GM19397 (cell line): ENCODE data around the gene ADSS2.
"Not testable (repeated sequence)": the region's sequence is repeated elsewhere in the genome, so short reads cannot be mapped to it uniquely, and the experiment has no call there.

Experiments used
- ATAC-seq: cut with Tn5 transposase; IDR thresholded peaks from one replicate; pipeline ENCODE4 v1.9.1; 2021; ENCODE audit warnings: mild to moderate bottlenecking, moderate library complexity; ENCODE audit not compliant: unreplicated experiment

The ADSS2 gene

DNA sequence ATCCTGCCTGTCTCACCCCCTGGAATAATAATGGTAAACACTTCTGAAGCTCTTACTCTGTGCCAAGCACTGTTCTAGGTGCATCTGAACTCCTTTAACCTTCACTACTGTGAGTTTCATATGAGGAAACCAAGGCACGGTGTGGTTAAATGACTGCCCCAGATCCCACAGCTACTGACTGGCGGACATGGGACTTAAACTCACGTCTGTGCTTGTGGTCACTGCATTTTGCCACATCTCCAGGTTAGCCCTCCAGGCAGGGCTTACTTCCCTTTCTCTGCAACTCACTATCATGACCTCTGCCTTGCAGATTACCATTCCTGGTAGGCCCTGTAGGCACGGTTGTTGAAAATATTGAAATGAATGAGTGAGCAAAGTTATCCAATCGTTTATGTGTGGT, 83.4 kb downstream of the ADSS2 start:
- no peak for ATAC-seq

DNA sequence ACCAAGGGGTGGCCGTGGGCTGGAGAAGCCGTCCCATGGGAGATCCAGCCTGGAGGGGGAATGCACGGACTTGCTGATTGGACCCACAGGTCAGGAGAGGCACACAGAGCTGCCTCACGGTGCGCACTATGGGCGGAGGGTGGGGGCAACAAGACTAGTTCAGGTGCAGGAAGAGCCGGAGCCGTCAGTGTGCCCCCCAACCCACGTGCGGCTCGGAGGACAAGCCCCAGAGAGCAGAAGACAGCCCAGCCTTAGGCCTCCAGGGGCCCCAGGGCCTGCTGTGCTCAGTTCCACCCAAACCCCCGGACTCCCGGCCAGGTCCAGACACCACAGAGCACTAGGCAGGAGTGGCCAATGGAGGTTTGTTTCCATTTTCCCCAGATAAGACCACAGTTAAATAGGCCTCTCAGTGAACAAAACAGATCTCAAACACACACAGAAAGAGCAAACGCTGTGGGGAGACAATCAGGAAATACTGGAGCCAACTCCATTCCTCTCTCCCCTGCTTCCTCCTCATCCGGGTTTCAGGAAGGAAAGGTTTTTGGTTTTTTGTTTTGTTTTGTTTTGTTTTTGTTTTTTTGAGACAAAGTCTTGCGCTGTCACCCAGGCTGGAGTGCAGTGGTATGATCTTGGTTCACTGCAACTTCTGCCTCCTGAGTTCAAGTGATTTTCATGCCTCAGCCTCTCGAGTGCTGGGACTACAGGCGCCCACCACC, 84.2 kb downstream of the ADSS2 start:
- no peak for ATAC-seq

DNA sequence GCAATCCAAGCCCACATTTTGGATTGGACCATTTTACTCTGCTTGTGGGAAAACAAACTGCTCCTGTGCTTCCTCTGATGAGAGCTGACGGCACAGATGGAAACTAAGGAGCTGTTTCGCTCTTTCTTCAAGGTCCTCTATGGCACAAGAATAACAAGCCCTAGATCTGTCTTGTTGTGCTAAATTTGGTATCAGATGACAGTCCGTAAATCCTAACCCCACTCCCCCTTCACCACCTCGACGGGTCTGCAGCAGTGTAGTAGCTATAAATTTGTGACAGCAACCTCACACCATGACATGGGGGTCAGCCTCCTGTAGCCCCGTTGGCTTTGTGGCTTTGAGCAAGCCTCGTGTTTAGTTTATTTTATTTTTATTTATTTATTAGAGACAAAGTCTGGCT, 85.9 kb downstream of the ADSS2 start:
- no peak for ATAC-seq

DNA sequence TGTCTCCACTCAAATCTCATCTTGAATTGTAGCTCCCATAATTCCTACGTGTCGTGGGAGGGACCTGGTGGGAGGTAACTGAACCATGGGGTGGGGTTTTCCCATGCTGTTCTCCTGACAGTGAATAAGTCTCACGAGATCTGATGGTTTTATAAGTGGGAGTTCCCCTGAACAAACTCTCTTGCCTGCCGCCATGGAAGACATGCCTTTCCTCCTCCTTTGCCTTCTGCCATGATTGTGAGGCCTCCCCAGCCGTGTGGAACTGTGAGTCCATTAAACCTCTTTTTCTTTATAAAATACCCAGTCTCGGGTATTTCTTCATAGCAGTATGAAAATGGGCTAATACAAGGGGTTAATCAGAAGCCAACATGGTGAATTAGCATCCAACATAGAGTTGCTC, 86.4 kb downstream of the ADSS2 start:
- ATAC-seq, result not testable (repeated sequence)

DNA sequence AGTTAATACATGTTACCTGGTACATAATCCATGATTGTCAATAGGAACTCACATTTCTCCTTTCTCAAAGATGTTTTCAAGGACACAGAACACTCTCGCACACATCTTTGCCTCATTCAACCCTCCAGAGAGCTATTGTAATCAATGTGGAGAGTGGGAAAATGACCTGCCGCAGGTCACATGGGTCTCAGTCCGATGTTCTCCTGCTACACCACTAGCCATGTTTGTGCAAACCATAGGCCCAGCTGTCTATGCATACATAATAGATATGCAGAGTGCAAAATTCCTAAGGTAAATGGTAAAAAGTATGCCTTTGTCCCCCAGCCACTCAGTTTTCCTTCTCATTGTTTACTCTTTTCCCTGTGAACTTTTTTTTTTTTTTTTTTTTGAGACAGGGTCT, 89.2 kb downstream of the ADSS2 start:
- ATAC-seq, result no peak

DNA sequence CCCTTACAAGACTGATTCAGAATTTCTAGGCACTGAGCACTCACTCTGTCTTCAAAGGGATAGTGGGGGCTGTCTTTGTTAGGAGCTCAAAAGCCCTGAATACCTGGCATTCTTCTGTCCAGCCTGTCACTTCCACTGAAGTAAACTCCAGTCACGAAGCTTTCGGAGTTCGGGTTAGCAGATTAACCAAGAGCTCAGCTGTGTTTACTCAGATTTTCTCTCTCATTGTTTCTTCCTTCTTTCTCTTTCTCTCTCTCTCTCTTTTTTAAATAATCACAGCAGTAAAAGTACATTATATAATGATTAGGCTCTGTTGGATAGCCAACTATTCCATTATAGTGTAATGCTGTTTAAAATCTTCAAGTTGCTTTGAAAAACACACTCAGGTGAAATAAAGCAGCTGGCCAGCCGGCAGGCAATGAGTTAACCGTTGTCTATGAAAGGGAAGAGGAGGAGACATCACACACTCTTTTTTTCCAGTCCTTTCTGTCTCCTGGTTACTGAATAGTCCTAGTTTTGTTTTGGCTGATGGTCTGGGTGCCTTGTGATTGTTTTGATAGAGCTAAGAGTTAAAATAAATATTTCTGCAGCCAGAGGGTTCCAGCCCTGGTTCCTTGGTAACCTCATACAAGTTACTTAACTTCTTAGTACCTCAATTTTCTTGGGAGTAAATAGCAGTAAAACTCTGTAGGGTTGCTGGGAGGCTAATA, 89.8 kb downstream of the ADSS2 start:
- ATAC-seq, result no peak
